Measurements from ENCODE around the gene PDCD10.
A peak's percentile ranks its signal among the peaks of the same experiment; 100 is the strongest.

Gene PDCD10

DNA sequence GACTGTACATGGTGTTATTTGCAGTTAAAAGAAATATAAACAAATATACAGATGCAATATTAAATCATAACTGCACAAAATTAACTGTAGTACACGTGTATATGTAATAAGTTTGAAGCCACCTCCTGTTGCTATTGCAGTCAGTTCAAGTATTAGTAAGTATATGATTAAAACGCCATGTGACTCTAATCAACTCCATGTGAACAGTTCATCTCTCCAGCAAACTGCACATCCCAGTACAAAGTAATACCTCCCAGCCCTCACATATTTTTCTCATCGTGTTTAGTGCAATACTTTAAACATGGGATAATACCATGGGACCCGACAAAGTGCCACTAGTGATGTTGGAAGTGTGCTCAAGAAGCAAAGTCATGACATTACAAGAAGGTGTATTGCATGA lies 34.6 kb downstream of the PDCD10 start (continued):
- TF ChIP-seq ZNF70 (CRISPR knock-in tag; IDR thresholded peaks at IDR 0.05) (no peak), ZFP30 (CRISPR knock-in tag; IDR thresholded peaks at IDR 0.05) (no peak)

DNA sequence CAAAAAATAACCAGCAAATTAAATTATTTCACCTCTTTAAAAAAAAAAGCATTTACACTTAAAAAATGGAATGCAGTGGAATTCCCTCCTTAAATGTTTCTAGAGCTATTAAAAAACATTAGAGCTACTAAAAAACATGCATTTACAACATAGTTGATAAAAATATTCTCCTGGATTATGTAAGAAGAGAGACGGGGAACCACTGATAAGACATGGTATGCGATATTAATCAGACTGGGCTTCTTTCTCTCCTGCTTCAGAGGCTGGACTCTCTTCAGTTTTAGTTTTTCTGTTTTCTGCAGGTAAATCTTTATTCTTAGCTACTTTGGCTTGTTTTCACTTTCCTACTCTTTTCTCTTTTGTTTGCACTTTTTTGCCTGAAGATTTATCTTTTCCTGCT lies 40.6 kb downstream of the PDCD10 start:
- TF ChIP-seq ZFP30 (CRISPR knock-in tag; IDR thresholded peaks at IDR 0.05) (no peak), ISL1 (CRISPR knock-in tag; IDR thresholded peaks at IDR 0.05) (peak; percentile 23; the same call in 1 of the 2 replicates), TOX (CRISPR knock-in tag; IDR thresholded peaks at IDR 0.05; ENCODE audit: borderline replicate concordance) (no peak), PATZ1 (CRISPR knock-in tag; IDR thresholded peaks at IDR 0.05; ENCODE audit: borderline replicate concordance) (no peak), ZC3H10 (CRISPR knock-in tag; IDR thresholded peaks at IDR 0.05) (no peak)
- ATAC-seq: no peak

- no peak for TF ChIP-seq SNAI2 (CRISPR knock-in tag; IDR thresholded peaks at IDR 0.05)
- TF ChIP-seq TSHZ2 (CRISPR knock-in tag; IDR thresholded peaks at IDR 0.05): no peak
- TF ChIP-seq ZNF565 (CRISPR knock-in tag; conservative IDR thresholded peaks at IDR 0.05; ENCODE audit: low read depth): no peak
- TF ChIP-seq CSRNP3 (CRISPR knock-in tag; IDR thresholded peaks at IDR 0.05): no peak
- no peak for TF ChIP-seq ZNF70 (CRISPR knock-in tag; IDR thresholded peaks at IDR 0.05)
- TF ChIP-seq ARNTL (CRISPR knock-in tag; IDR thresholded peaks at IDR 0.05; ENCODE audit: borderline replicate concordance, low read depth): no peak
- TF ChIP-seq RARB (CRISPR knock-in tag; IDR thresholded peaks at IDR 0.05): no peak
- no peak for TF ChIP-seq PPARA (CRISPR knock-in tag; IDR thresholded peaks at IDR 0.05; ENCODE audit: borderline replicate concordance)
- TF ChIP-seq OSR1 (CRISPR knock-in tag; IDR thresholded peaks at IDR 0.05): no peak
- no peak for TF ChIP-seq CSDC2 (CRISPR knock-in tag; IDR thresholded peaks at IDR 0.05)
- no peak for TF ChIP-seq ESRRG (CRISPR knock-in tag; IDR thresholded peaks at IDR 0.05)
- TF ChIP-seq ZNF8 (CRISPR knock-in tag; IDR thresholded peaks at IDR 0.05): no peak
- no peak for TF ChIP-seq ZFP30 (CRISPR knock-in tag; IDR thresholded peaks at IDR 0.05)
- no peak for TF ChIP-seq PATZ1 (CRISPR knock-in tag; IDR thresholded peaks at IDR 0.05; ENCODE audit: borderline replicate concordance)
- no peak for ATAC-seq
These were observed 43.3 kb downstream of the PDCD10 start for GRCh38 chr3:167691366-167691765.

DNA sequence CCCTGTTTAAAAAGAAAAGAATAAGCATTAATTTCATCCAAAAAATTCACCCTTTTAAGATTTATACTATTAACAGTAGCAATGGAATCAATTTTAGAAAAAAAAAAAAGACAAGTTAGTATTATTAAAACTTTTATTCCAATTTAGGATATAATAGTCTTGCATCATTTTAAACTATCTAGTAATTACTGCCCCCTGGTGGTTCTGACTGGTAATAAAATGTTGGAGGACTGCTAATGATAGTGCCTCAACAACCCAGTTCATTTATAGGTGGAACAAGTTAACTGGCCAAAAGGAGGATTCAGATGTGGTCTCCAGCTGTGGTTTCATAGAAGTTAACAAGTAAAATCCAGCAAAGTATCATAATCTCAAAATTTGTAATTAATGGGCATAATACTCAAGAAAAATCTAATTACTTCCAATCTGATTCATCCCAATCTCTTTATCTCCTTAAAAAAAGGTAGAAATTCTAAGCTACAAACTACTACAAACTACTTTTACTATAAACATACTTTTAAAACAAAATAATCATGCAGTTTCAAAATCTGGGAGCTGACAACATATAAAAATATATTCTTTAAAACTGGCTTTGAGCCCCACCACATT lies 50.2 kb downstream of the PDCD10 start:
- no peak for TF ChIP-seq SNAI2 (CRISPR knock-in tag; IDR thresholded peaks at IDR 0.05)
- TF ChIP-seq PATZ1 (CRISPR knock-in tag; IDR thresholded peaks at IDR 0.05; ENCODE audit: borderline replicate concordance): no peak
- no peak for TF ChIP-seq ESRRG (CRISPR knock-in tag; IDR thresholded peaks at IDR 0.05)
- TF ChIP-seq CSDC2 (CRISPR knock-in tag; IDR thresholded peaks at IDR 0.05): no peak
- no peak for TF ChIP-seq CSRNP3 (CRISPR knock-in tag; IDR thresholded peaks at IDR 0.05)
- TF ChIP-seq TOX (CRISPR knock-in tag; IDR thresholded peaks at IDR 0.05; ENCODE audit: borderline replicate concordance): no peak
- TF ChIP-seq TSHZ2 (CRISPR knock-in tag; IDR thresholded peaks at IDR 0.05): no peak
- TF ChIP-seq ZNF565 (CRISPR knock-in tag; conservative IDR thresholded peaks at IDR 0.05; ENCODE audit: low read depth): no peak
- no peak for TF ChIP-seq ZNF8 (CRISPR knock-in tag; IDR thresholded peaks at IDR 0.05)
- peak; percentile 84 for ATAC-seq

All from SK-N-SH treated with all-trans-retinoic acid at 6 μM for 48 hours (cell line).